Lower leg skin (tissue), 4 donors: Measurements from ENCODE around the gene SMG6. TPM values are rescaled to one million over a fixed set of nuclear protein-coding genes. Genes with fewer than 3 reads are reported as not detected.

Source experiments
- DNase-seq, 2 donors: peaks; one replicate each; pipeline ENCODE4 v3.0.0-alpha.2; 2019; ENCODE audit warnings: low spot score in 2 of 2
- H3K4me3 ChIP-seq: fragments of 200-600 bp; sonication (generic); 2 replicates; pipeline ENCODE4 v1.5.1; 2017; ENCODE audit warnings: mild to moderate bottlenecking, low read depth; ENCODE audit not compliant: poor library complexity, severe bottlenecking
- CTCF ChIP-seq, 3 donors: fragments of 450-650 bp; IDR thresholded peaks; one replicate each; pipeline ENCODE4 v1.5.1; 2016; ENCODE audit warnings: antibody characterized with exemption in 3 of 3, mild to moderate bottlenecking in 3 of 3, moderate library complexity in 2 of 3
- POLR2A ChIP-seq, 2 donors: fragments of 450-650 bp; IDR thresholded peaks; one replicate each; pipeline ENCODE4 v1.6.1; 2016 to 2017; ENCODE audit warnings: antibody characterized with exemption in 2 of 2, mild to moderate bottlenecking in 1 of 2, moderate library complexity in 1 of 2
- WGBS, 2 donors: methylation state at CpG; one replicate each; pipeline ENCODE4 v1.1.5; 2018; 5-methylcytosine and 5-hydroxymethylcytosine counted together
- intact Hi-C: fragments of 100-400 bp; cut with DNase I; formaldehyde crosslinking; loops from one replicate; pipeline ENCODE4 v1.15.0; 2023; ENCODE audit warnings: low total_unique reads
- total RNA-seq, 4 donors: library from RNA; depleted of rRNA; stranded (reverse); fragments of >200 nt; gene quantifications; one replicate each; pipeline ENCODE4 v1.1.0, GENCODE V29; 2016

The SMG6 gene
- total RNA-seq, 4 donors from 2014 or later: 22.5 to 54.6 (median 29.5) TPM

DNA sequence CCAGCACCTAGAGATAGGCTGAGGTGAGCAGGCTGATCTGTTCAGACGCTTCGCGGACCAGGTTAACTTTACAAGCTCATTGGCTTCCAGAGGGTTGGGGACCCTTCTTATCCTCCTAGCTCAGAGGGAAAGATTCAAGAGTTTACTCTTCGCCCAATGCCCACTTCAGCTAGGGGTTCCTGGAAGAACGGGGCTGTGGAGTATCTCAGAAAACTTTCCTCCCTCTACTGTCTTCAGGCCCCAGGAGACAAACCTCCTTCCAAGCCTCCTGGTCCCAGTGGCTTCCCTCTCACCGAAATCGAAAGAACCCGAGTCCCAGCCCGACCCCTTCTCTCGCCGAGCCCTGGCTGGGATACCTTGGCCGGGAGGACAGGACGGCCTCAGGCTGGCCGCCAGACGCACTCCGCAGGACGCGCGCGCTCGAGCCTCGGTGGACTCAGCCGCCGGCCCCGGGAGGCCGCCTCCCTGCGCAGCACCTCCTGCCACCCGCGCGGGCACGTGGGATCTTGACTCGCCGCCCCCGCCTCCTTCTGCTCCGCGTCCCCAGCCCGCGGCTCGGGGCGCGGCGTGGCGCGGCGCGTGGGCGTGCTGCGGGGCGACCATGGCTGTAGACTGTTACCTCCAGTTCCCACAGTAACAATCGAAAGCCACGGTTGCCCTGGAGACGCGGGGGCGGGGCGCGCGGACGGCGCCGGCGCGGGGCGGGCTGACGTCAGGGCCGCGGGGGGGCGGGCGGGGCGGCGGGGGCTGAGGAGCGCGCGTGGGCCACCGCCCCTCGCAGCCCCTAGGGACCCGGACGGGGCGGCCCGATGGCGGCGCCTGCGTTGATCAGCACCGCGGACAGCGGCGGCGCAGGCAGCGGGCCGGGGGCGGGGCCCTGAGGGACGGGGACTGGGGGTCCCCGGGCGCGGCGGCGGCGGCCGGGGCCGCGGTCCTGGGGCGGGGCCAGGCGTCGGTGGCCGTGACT, 254.0 kb downstream of the SMG6 start:
- peak overlapping the region; percentile 57 for H3K4me3 ChIP-seq
- intact Hi-C loops: no loop called here
- TF ChIP-seq POLR2A (IDR thresholded peaks at IDR 0.05) (no peak), CTCF (IDR thresholded peaks at IDR 0.05) (no peak)
- WGBS, 2 donors: 5 to 10% methylated on average over 12 to 28 of the region's 104 CpGs
- DNase-seq: peak; percentile 79 to 97

DNA sequence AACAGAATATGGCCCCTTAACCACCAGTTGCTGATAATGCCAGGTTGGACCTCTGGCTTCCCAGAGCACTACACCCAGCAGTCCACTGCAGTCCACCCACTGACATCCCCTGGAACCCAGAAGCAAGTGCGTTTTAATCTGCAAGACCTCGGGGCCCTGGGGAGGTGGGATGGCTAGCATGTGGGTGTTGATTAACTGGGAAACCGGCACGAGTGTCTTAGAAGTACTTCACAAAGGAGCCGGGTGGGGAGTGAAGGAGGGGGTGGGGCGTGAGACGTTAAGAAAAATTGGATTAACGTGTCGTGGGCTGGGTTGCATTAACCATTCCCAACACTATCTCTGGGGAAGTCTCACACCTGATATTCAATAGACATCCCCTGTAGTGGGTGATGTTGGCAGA, 254.8 kb downstream of the SMG6 start:
- 18% methylated on average over 9 of the region's 9 CpGs for WGBS, 2 donors
- TF ChIP-seq CTCF (IDR thresholded peaks at IDR 0.05) (no peak), POLR2A (IDR thresholded peaks at IDR 0.05) (no peak)
- intact Hi-C loops: no loop called here
- no peak for DNase-seq
- no peak overlapping the region for H3K4me3 ChIP-seq

- no peak for TF ChIP-seq CTCF (IDR thresholded peaks at IDR 0.05)
- TF ChIP-seq POLR2A (IDR thresholded peaks at IDR 0.05): no peak
- no peak for DNase-seq
- no peak overlapping the region for H3K4me3 ChIP-seq
- intact Hi-C loops: no loop called here
- WGBS, 2 donors: 93 to 95% methylated on average over 6 of the region's 6 CpGs
Observed at GRCh38 chr17:2047590-2047989, 256.0 kb downstream of the SMG6 start.

DNA sequence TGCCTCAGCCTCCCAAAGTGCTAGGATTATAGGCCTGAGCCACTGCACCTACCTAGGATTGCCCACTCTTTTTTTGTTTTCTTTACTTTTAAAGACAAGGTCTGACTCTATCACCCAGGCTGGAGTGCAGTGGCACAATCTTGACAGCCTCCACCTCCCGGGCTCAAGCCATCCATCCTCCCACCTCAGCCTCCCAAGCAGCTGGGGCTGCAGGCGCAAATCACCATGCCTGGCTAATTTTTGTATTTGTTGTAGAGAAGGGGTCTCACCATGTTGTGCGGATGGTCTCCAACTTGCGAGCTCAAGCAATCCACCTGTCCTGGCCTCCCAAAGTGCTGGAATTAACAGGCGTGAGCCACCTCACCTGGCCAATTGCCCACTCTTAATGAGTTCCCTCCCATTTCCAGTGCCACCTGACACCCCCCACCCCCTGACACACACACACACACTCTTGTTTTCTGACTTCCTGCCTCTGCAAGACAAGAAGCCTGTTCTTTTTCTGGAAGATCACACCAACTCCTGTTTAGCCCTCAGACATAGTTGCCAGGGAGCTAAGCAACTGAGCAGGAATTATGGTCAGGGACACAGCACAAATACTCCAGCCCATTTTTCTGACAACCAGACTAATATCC, 259.2 kb downstream of the SMG6 start:
- peak in 1 of 2 donors; percentile 67 for DNase-seq
- intact Hi-C loops: no loop called here
- WGBS, 2 donors: 91 to 96% methylated on average over 5 of the region's 5 CpGs
- no peak overlapping the region for H3K4me3 ChIP-seq
- TF ChIP-seq POLR2A (IDR thresholded peaks at IDR 0.05) (no peak), CTCF (IDR thresholded peaks at IDR 0.05) (no peak)

DNA sequence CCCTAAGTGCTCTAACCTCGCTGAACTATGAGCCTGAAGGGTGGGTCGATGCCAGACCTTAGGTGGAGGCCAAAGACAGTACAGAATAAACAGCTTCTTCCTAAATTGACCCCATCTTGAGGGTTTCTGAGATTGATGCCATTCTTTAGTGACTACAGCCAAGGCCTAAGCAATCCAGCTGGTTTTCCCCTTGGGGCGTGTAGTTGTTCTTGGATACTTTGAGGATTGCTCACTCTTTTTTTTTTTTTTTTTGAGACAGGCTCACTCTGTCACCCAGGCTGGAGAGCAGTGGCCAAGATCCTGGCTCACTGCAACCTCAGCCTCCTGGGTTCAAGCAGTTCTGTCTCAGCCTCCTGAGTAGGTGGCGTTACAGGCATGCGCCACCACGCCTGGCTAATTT, 259.8 kb downstream of the SMG6 start:
- no peak for DNase-seq
- intact Hi-C loops: no loop called here
- H3K4me3 ChIP-seq: no peak overlapping the region
- no peak for TF ChIP-seq CTCF (IDR thresholded peaks at IDR 0.05)
- TF ChIP-seq POLR2A (IDR thresholded peaks at IDR 0.05): no peak
- WGBS, 2 donors: 57 to 58% methylated on average over 6 of the region's 6 CpGs
